CD4-positive, alpha-beta T cell treated with Interferon gamma for 1 hour (primary cell): ENCODE measurements around the gene HMGXB4.

Experiments
- DNase-seq: peaks from one replicate; pipeline ENCODE4 v3.0.0-alpha.2; 2020

The HMGXB4 gene

DNA sequence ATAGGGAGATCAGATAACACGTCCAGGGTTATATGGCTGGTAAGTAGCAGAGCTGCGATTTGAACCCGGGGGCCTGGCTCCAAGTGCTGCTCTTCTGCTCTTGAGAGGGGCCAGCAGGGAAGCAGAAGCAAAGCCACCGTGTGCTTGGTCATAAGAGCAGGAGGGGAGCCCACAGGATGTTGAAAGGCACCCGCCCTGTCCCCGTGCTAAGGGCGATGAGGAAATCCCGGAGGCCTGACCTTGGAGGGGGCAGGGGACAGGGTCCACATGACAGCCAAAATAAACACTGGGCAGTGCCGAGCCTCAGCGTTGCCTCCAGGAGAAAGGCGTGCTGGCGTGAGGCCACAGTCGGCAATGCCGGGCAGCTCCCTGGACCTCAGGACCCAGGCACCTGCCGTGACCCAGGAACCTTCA is 71.2 kb downstream of the HMGXB4 start:
- DNase-seq = peak; percentile 61

DNA sequence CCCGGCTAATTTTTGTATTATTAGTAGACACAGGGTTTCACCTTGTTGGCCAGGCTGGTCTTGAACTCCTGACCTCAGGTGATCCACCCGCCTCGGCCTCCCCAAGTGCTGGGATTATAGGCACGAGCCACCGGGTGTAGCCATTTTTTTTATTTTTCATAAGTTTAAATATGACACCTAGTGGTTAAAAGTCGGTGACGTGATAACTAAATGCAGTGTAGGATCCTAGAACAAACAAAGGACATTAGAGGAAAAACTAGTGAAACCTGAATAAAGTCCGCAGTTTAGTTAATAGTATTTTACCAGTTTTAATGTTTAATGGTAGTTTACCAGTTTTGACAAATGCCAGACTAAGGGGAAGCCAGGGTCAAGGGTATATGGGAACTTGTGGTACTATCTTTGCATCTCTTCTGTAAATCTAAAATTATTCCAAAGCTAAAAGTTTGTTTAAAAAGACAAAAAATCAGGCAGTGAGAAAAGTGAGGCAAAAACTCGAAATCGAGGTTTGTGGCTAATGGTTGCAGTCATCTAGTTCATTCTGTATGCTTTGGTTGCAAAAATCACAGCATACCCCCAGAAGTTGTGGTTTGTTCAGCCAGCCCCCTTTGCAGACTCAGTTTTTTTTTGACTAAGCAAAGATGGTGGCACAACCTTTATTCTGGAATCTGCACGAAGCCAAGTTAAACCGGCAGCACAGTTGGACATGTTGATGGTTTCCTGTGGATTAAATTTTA is 72.0 kb downstream of the HMGXB4 start:
- DNase-seq = no peak

- peak; percentile 74 for DNase-seq
These were observed 73.1 kb downstream of the HMGXB4 start for GRCh38 chr22:35330258-35330861.

GRCh38 chr22:35332278-35332677 is 75.0 kb downstream of the HMGXB4 start:
- DNase-seq = no peak

- no peak for DNase-seq
These were observed 75.9 kb downstream of the HMGXB4 start for GRCh38 chr22:35333220-35333619.

GRCh38 chr22:35334004-35334403 is 76.7 kb downstream of the HMGXB4 start:
- DNase-seq = no peak

- DNase-seq = no peak
These were observed 78.2 kb downstream of the HMGXB4 start for GRCh38 chr22:35335468-35335867.

DNA sequence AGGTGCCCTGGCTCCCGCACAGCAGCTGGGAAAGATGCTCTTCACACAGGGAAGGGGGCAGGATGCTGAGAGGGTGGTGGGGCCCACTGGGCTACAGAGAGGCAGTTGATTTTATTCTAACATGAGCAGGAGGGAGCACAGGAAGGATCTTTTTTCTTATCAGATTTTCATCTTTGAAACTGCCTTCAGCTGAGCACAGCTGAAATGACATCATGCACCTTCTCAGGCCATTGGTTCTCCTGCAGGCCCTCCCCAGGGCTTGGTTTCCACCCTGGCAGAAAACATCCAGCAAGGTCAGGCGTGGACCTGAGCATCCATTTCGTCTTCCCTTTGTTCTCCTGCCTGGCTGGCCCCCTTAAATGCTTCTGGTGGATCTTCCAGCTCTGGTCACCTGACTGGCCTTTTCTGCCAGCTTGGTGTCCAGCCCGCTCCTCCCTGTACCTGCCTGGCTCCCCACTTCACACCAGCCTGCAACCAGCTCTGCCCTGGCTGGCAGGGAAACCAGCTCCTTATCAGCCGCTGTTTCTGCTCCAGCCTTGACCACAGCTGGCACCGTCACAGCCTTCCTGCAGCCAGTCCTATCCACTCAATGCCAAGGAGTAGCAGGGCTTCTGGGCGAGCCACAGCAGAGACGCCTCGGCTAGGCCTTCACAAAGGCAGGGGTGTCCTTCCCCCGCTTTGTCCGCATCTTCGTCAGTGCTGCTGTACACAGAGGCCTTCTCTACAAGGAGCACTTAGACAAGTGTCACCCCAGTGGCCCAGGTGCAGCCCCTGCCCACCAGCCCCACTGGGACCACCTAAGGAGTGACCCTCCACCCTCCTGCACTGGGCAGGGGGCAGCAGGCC is 78.9 kb downstream of the HMGXB4 start:
- no peak for DNase-seq

- DNase-seq = no peak
These were observed 80.6 kb downstream of the HMGXB4 start for GRCh38 chr22:35337932-35338331.

DNA sequence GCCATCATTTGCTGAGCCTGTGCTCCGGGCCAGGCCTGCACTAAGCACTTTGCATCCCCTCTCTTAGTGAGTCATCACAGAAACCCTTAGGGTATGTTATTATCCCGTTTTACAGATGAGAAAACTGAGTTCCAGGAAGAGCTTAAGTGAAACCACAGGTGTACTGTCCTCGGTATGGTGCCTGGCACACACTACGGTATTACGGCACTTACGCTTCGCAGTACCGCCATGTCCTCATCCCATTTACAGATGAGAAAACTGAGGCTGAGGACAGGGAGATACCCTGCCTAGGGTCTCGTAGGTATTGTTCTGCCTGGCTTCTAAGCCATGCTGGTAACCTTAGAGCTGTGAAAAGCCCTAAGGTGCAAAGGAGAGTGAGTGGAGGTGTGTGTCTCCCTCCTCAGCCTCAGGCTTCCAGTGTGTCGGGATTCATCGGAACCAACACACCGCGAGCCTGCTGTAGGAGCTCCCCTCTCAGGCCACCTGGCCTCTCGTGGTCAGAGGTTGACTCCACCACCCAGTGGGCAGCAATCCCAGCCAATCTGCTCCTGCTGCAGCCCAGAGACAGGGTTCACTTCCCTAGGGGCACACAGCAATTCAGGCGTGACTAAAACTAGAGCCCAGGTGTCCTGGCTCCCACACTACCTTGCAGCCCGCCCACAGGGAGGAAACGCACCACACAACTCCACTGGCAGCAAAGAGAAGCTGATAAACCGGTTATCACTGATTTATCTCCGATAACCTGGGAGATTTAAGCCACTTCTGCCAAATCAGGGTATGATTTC is 84.0 kb downstream of the HMGXB4 start:
- no peak for DNase-seq

GRCh38 chr22:35342390-35342789 is 85.1 kb downstream of the HMGXB4 start:
- no peak for DNase-seq

- DNase-seq = no peak
These were observed 86.6 kb downstream of the HMGXB4 start for GRCh38 chr22:35343664-35344550.

DNA sequence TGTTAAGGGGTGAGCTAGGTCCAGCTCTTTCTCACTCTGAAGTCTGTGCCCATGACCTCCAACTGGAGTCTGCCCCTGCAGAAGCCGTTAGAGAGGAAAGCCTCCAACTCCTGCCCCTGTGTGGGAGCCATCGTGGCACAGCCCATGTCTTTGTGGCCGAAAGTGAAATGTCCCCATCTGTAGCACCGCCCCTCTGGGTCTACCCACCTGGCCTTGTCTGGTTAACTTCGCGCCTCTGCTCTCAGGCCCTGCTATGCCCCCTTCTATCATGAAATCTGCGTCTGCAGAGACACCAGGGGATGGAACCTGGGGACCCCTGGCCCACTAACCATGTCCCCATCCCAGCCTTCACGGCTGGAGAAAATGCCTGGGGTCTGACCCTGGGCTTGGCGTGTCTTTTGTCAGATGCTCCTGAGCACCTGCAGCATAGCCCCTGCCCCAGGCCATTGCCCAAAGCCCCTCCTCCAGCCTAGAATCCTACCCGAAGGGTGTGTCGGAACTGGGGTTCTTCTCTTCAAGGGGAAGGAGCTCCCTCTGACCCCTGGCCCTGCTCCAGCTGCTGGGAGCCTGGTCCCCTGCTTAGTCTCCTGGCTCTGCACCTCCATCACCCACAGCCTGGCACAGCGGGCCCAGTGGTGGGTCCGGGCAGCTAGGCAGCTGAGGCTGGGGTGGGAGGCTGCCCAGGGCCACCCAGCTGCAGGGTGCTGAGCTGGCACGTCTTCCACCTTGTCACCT is 87.8 kb downstream of the HMGXB4 start:
- no peak for DNase-seq
